Parathyroid adenoma (tissue), 2 donors: ENCODE measurements around the gene CTR9.

Experiments
- H2AFZ ChIP-seq: fragments of 300-600 bp; sonication (generic); one replicate; pipeline ENCODE4 v1.7.0; 2017; ENCODE audit warnings: antibody characterized with exemption, mild to moderate bottlenecking
- H3K27ac ChIP-seq: fragments of 300-600 bp; sonication (generic); one replicate; pipeline ENCODE4 v1.7.0; 2017
- H3K27me3 ChIP-seq: fragments of 300-600 bp; sonication (generic); one replicate; pipeline ENCODE4 v1.7.0; 2017; ENCODE audit warnings: low read length; ENCODE audit not compliant: control insufficient read depth, insufficient read depth
- H3K36me3 ChIP-seq: fragments of 300-600 bp; sonication (generic); one replicate; pipeline ENCODE4 v1.7.0; 2017; ENCODE audit warnings: low read length; ENCODE audit not compliant: control insufficient read depth, insufficient read depth
- H3K4me1 ChIP-seq: fragments of 300-600 bp; sonication (generic); one replicate; pipeline ENCODE4 v1.7.0; 2017; ENCODE audit warnings: control low read depth
- H3K4me2 ChIP-seq: fragments of 300-600 bp; sonication (generic); one replicate; pipeline ENCODE4 v1.7.0; 2017; ENCODE audit warnings: low read length
- H3K4me3 ChIP-seq: fragments of 300-600 bp; sonication (generic); one replicate; pipeline ENCODE4 v1.7.0; 2017; ENCODE audit warnings: low read depth, low read length
- H3K79me2 ChIP-seq: fragments of 300-600 bp; sonication (generic); one replicate; pipeline ENCODE4 v1.7.0; 2017; ENCODE audit warnings: control low read depth
- H3K9ac ChIP-seq: fragments of 300-600 bp; sonication (generic); one replicate; pipeline ENCODE4 v1.7.0; 2017; ENCODE audit warnings: mild to moderate bottlenecking
- H3K9me3 ChIP-seq: fragments of 300-600 bp; sonication (generic); one replicate; pipeline ENCODE4 v1.7.0; 2017; ENCODE audit warnings: low read length; ENCODE audit not compliant: control insufficient read depth
- TF ChIP-seq, protein P1 (sequence below): fragments of 300-600 bp; sonication (generic); IDR thresholded peaks from one replicate; pipeline ENCODE4 v1.7.0; 2017; ENCODE audit warnings: antibody characterized with exemption, mild to moderate bottlenecking
- donor health status: primary hyperparathyroidism.

Gene CTR9

DNA sequence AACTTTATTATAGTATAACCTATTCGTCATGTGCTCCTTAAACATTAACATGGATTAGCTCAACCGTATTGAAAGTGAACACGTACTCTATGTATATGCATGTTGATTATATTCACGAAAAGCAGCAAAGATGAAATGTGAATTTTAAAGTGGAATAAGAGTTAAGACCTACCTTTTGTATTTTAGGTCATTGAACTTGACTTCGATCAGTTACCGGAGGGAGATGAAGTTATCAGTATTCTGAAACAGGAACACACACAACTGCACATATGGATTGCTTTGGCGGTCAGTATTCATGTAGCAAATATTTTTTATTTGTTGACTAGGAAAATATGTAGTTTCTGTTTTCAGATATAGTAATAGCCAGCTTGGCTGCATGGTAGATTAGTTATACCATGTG, 1.4 kb downstream of the CTR9 start:
- Histone ChIP-seq H3K9me3 (no peaks in the 10 kb centered on the region), H3K79me2 (no peaks in the 10 kb centered on the region), H3K4me2 (no peak overlapping the region), H3K4me1 (peaks cover 6% of the 10 kb centered on the region), H3K9ac (no peak overlapping the region), H3K36me3 (no peaks in the 10 kb centered on the region), H3K27ac (no peak overlapping the region), H3K27me3 (no peaks in the 10 kb centered on the region), H3K4me3 (no peak overlapping the region), H2AFZ (no peak overlapping the region)
- TF ChIP-seq, protein P1, sequence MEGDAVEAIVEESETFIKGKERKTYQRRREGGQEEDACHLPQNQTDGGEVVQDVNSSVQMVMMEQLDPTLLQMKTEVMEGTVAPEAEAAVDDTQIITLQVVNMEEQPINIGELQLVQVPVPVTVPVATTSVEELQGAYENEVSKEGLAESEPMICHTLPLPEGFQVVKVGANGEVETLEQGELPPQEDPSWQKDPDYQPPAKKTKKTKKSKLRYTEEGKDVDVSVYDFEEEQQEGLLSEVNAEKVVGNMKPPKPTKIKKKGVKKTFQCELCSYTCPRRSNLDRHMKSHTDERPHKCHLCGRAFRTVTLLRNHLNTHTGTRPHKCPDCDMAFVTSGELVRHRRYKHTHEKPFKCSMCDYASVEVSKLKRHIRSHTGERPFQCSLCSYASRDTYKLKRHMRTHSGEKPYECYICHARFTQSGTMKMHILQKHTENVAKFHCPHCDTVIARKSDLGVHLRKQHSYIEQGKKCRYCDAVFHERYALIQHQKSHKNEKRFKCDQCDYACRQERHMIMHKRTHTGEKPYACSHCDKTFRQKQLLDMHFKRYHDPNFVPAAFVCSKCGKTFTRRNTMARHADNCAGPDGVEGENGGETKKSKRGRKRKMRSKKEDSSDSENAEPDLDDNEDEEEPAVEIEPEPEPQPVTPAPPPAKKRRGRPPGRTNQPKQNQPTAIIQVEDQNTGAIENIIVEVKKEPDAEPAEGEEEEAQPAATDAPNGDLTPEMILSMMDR, result no peak

DNA sequence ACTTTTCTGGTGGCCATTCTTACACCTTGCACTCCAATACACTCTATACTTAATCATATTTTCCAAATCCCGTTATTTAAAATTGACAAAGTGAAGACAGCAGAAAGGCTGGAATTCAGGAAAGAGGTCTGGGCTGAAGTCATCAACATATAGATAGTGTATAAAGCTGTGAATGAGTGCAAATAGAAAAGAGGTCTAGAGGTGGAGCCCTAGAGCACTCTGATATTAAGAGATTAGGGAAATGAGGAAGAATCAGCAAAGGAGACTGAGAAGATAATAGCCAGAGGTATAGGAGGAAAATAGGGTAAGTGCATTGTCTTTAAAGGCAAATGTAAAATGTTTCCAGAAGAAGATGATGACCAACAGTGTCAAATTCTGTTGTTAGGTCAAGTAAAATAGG, 7.9 kb downstream of the CTR9 start:
- no peak overlapping the region for H2AFZ ChIP-seq
- H3K9me3 ChIP-seq, result no peaks in the 10 kb centered on the region
- no peak overlapping the region for H3K9ac ChIP-seq
- no peaks in the 10 kb centered on the region for H3K4me1 ChIP-seq
- H3K36me3 ChIP-seq, result no peaks in the 10 kb centered on the region
- H3K79me2 ChIP-seq, result no peaks in the 10 kb centered on the region
- no peaks in the 10 kb centered on the region for H3K27me3 ChIP-seq
- no peak overlapping the region for H3K4me2 ChIP-seq
- TF ChIP-seq, protein P1, result no peak
- no peak overlapping the region for H3K4me3 ChIP-seq
- no peak overlapping the region for H3K27ac ChIP-seq

DNA sequence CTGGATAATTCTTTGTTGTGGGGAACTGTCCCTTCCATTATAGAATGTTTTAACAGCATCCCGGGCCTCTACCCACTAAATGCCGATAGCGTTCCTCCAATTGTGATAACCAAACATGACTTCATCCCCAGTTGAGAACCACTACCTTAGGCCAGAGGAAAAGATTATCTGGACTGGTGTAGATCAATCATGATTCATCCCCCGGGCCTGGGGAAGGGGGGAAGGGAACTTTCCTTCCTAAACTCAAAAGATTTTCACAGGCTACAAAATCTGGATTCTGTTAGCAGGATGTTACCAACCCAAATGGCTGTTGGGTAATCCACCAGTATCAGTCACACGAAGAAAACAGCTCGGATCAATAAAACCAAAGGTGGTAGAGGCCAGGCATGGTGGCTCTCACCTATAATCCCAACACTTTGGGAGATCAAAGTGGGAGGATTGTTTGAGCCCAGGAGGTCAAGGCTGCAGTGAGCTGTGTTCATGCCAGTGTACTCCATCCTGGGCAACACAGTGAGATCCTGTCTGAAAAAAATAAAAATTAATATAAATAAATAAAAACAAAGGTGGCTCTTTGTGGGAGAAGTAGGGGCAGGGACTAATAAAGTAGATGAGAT, 10.1 kb downstream of the CTR9 start:
- no peak overlapping the region for H3K4me2 ChIP-seq
- TF ChIP-seq, protein P1, result no peak
- no peak overlapping the region for H2AFZ ChIP-seq
- H3K4me3 ChIP-seq, result no peak overlapping the region
- H3K79me2 ChIP-seq, result no peaks in the 10 kb centered on the region
- no peak overlapping the region for H3K9ac ChIP-seq
- H3K9me3 ChIP-seq, result no peaks in the 10 kb centered on the region
- no peak overlapping the region for H3K27ac ChIP-seq
- H3K4me1 ChIP-seq, result no peaks in the 10 kb centered on the region
- H3K27me3 ChIP-seq, result no peaks in the 10 kb centered on the region
- no peaks in the 10 kb centered on the region for H3K36me3 ChIP-seq

DNA sequence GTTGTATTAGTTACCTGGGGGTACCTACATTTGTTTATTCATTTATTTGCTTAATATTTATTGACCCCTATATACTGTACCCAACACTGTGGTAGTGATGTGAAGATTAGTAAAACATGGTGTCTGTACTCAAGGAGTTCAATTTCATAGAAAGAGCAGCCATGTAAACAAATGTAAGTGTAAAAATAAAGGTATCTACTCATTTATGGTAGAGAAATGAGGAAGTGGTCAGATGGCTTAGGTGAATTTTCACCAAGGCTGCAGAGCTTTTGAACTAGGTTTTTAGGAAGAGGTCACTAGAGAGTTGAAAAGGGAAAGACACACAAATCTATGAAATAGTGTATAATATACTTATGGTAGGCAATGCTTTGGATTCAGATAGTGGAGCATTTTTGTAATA, 11.1 kb downstream of the CTR9 start:
- Histone ChIP-seq H3K4me1 (no peaks in the 10 kb centered on the region), H3K27me3 (no peaks in the 10 kb centered on the region), H2AFZ (no peak overlapping the region), H3K36me3 (no peaks in the 10 kb centered on the region), H3K4me2 (no peak overlapping the region), H3K9me3 (no peaks in the 10 kb centered on the region), H3K9ac (no peak overlapping the region), H3K79me2 (no peaks in the 10 kb centered on the region), H3K27ac (no peak overlapping the region), H3K4me3 (no peak overlapping the region)
- TF ChIP-seq, protein P1, result no peak

DNA sequence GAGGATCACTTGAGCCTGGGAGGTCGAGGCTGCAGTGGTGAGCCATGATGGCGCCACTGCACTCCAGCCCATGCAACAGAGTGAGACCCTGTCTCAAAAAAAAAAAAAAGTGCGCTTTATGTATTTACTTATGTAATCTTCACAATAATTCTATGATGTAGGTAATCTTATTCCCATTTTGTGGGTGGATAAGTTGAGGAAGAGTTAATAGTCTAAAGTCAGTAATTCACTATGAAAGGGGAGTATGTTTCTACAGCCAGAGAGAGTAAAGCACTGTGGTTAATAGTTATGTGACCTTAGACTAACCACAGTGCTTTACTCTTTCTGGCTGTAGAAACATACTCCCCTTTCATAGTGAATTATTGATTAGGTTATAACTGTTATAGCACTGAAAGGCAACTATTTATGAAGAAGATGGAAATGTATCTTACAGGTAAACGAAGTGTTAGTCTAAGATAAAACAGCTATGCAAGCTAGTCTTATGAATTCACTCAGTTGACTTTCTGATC, 11.9 kb downstream of the CTR9 start:
- TF ChIP-seq, protein P1, result no peak
- Histone ChIP-seq H3K4me2 (no peak overlapping the region), H2AFZ (no peak overlapping the region), H3K9me3 (no peaks in the 10 kb centered on the region), H3K4me1 (no peaks in the 10 kb centered on the region), H3K27ac (no peak overlapping the region), H3K4me3 (no peak overlapping the region), H3K27me3 (no peaks in the 10 kb centered on the region), H3K9ac (no peak overlapping the region), H3K36me3 (no peaks in the 10 kb centered on the region), H3K79me2 (no peaks in the 10 kb centered on the region)
